ENCODE data around the gene SFXN5. TPM values are rescaled to one million over a fixed set of nuclear protein-coding genes. Genes with fewer than 3 reads are reported as not detected.

SFXN5 gene
- polyA plus RNA-seq, 2 of the 4 experiments (the other 2 are of a cell fraction) = 16.7 to 19.6 TPM

DNA sequence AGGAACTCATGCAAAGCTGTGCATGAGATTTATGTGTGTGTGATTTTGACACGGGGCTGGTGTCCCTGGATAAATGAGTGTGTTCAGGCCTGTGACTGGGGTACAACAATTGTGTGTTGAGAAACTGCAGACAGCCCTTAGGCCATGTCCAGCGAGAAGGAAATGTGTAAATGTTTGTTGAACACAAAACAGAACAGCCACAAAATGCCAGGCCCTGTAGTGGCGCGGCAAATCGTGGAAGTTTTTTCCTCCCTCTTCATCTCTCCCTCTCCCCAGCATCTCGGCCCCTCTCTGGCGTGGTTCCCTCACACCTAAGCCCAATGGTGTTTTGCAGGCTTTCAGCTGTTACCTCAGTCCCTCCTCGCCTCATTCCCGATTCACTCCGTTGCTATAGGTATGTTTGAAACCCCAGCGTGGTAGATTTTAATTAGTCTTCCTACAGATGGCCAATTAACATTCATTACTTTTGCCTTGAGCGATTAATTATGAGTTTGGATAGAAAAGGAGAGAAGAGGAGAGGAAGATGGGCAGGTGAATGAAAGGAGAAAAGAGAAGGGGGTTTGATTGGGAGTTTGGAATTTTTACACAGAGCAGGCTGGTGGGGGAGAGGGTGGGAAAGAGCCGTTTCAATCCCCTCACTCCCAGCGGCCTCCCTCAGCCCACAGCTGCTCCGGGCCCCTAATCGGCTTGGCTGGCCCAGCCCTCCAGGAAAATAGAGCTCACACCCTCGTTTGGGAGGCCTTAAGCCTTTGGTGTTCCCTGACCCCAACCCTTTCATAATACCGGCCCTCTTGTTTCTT, 173.5 kb downstream of the SFXN5 start:
- no peak for DNase-seq (ENCODE audit: low read depth in 1 of 2, low spot score in 1 of 2)
- Histone ChIP-seq H3K27ac (no peak overlapping the region), H3K4me1 (peaks cover 8% of the 10 kb centered on the region; the same call in 1 of the 3 replicates), H3K4me2 (no peak overlapping the region), H3K9me3 (peaks cover 2% of the 10 kb centered on the region; the same call in 1 of the 3 replicates), H3K4me3 (no peak overlapping the region)
- ChIA-PET CTCF (interaction anchor here (0.7 to 13.9 kb wide), 10 partner anchors 10 to 313 kb away, joined by 3 to 260 read pairs (median 12); partner anchors contain the start of gene SPR), POLR2A (no interaction called here)
- no peak for ATAC-seq
- 61% methylated on average over 18 of the region's 18 CpGs for WGBS (ENCODE audit: missing lambda C conversion rate)
- TF ChIP-seq NPAS2 (CRISPR knock-in tag; IDR thresholded peaks at IDR 0.05; ENCODE audit: borderline replicate concordance) (no peak), FOXS1 (CRISPR knock-in tag; IDR thresholded peaks at IDR 0.05) (no peak), CEBPB (IDR thresholded peaks at IDR 0.05) (no peak), EHMT2 (IDR thresholded peaks at IDR 0.05; ENCODE audit: low read depth) (no peak), JUNB (IDR thresholded peaks at IDR 0.05) (no peak), CHD2 (IDR thresholded peaks at IDR 0.05; ENCODE audit: low read length, partially characterized antibody) (no peak), GATA3 (IDR thresholded peaks at IDR 0.05; ENCODE audit: borderline replicate concordance) (no peak), NFE2L2 (conservative IDR thresholded peaks at IDR 0.05; ENCODE audit: low read length) (no peak), HEYL (CRISPR knock-in tag; IDR thresholded peaks at IDR 0.05) (no peak), SREBF2 (IDR thresholded peaks at IDR 0.05) (no peak), KDM5A (IDR thresholded peaks at IDR 0.05) (no peak), CBX8 (IDR thresholded peaks at IDR 0.05) (no peak), POLR2A (IDR thresholded peaks at IDR 0.05; ENCODE audit: low read length) (no peak), MAFK (IDR thresholded peaks at IDR 0.05; ENCODE audit: partially characterized antibody) (no peak), TFCP2L1 (CRISPR knock-in tag; IDR thresholded peaks at IDR 0.05) (no peak)
- TF ChIP-seq, protein P1, sequence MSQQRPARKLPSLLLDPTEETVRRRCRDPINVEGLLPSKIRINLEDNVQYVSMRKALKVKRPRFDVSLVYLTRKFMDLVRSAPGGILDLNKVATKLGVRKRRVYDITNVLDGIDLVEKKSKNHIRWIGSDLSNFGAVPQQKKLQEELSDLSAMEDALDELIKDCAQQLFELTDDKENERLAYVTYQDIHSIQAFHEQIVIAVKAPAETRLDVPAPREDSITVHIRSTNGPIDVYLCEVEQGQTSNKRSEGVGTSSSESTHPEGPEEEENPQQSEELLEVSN (IDR thresholded peaks at IDR 0.05; ENCODE audit: borderline replicate concordance, low read depth) = no peak
- TF ChIP-seq, protein P2, sequence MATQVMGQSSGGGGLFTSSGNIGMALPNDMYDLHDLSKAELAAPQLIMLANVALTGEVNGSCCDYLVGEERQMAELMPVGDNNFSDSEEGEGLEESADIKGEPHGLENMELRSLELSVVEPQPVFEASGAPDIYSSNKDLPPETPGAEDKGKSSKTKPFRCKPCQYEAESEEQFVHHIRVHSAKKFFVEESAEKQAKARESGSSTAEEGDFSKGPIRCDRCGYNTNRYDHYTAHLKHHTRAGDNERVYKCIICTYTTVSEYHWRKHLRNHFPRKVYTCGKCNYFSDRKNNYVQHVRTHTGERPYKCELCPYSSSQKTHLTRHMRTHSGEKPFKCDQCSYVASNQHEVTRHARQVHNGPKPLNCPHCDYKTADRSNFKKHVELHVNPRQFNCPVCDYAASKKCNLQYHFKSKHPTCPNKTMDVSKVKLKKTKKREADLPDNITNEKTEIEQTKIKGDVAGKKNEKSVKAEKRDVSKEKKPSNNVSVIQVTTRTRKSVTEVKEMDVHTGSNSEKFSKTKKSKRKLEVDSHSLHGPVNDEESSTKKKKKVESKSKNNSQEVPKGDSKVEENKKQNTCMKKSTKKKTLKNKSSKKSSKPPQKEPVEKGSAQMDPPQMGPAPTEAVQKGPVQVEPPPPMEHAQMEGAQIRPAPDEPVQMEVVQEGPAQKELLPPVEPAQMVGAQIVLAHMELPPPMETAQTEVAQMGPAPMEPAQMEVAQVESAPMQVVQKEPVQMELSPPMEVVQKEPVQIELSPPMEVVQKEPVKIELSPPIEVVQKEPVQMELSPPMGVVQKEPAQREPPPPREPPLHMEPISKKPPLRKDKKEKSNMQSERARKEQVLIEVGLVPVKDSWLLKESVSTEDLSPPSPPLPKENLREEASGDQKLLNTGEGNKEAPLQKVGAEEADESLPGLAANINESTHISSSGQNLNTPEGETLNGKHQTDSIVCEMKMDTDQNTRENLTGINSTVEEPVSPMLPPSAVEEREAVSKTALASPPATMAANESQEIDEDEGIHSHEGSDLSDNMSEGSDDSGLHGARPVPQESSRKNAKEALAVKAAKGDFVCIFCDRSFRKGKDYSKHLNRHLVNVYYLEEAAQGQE (IDR thresholded peaks at IDR 0.05) = no peak
- TF ChIP-seq, protein P3, sequence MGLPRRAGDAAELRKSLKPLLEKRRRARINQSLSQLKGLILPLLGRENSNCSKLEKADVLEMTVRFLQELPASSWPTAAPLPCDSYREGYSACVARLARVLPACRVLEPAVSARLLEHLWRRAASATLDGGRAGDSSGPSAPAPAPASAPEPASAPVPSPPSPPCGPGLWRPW (IDR thresholded peaks at IDR 0.05) = no peak
- no peak for FAIRE-seq

DNA sequence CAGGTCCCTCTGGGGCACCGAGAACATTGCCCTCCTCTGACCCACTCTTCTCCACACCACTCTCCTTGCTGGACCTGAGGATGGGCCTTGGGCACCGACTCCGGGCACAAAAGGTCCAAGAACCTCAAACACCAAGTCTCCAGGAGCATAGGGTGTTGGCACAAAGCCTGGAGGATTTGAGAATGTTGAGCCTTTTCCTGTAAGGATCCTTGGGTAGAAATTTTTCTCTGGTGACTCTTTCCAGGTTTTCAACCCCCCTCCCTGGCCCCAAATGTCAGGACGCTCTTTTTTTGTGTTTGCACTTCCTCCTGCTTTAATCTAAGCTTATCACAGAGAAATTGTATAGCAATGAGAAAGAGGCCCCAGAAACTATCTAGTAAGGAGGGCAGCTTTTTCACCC, 175.1 kb downstream of the SFXN5 start:
- ATAC-seq (no peak), FAIRE-seq (no peak), DNase-seq (ENCODE audit: low read depth in 1 of 2, low spot score in 1 of 2) (no peak)
- Histone ChIP-seq H3K4me3 (no peak overlapping the region), H3K4me2 (no peak overlapping the region), H3K4me1 (peaks cover 8% of the 10 kb centered on the region; the same call in 1 of the 3 replicates), H3K27ac (no peak overlapping the region), H3K9me3 (no peaks in the 10 kb centered on the region)
- ChIA-PET CTCF (interaction anchor here (0.7 to 13.9 kb wide), 11 partner anchors 10 to 316 kb away, joined by 3 to 260 read pairs (median 58); partner anchors contain the start of genes EMX1 and SPR), POLR2A (no interaction called here)
- 63% methylated on average over 4 of the region's 4 CpGs for WGBS (ENCODE audit: missing lambda C conversion rate)
- no peak for TF ChIP-seq MYC (IDR thresholded peaks at IDR 0.05; ENCODE audit: borderline replicate concordance, low read length)
- TF ChIP-seq JUN (IDR thresholded peaks at IDR 0.05) = no peak
- TF ChIP-seq RFX5 (IDR thresholded peaks at IDR 0.05) = no peak
- TF ChIP-seq ZFP36 (IDR thresholded peaks at IDR 0.05; ENCODE audit: borderline replicate concordance, partially characterized antibody) = no peak
- TF ChIP-seq, protein P4, sequence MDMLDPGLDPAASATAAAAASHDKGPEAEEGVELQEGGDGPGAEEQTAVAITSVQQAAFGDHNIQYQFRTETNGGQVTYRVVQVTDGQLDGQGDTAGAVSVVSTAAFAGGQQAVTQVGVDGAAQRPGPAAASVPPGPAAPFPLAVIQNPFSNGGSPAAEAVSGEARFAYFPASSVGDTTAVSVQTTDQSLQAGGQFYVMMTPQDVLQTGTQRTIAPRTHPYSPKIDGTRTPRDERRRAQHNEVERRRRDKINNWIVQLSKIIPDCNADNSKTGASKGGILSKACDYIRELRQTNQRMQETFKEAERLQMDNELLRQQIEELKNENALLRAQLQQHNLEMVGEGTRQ (IDR thresholded peaks at IDR 0.05) = no peak
- TF ChIP-seq BHLHE40 (IDR thresholded peaks at IDR 0.05; ENCODE audit: low read depth, low read length) = no peak
- TF ChIP-seq HDAC2 (IDR thresholded peaks at IDR 0.05) = no peak
- TF ChIP-seq, protein P1 (IDR thresholded peaks at IDR 0.05; ENCODE audit: borderline replicate concordance, low read depth) = no peak
- no peak for TF ChIP-seq SREBF2 (IDR thresholded peaks at IDR 0.05)
- no peak for TF ChIP-seq KDM5A (IDR thresholded peaks at IDR 0.05)
- TF ChIP-seq GATA3 (IDR thresholded peaks at IDR 0.05; ENCODE audit: borderline replicate concordance) = no peak
- TF ChIP-seq RNF2 (IDR thresholded peaks at IDR 0.05; ENCODE audit: borderline replicate concordance, low read depth) = no peak
- TF ChIP-seq, protein P5, sequence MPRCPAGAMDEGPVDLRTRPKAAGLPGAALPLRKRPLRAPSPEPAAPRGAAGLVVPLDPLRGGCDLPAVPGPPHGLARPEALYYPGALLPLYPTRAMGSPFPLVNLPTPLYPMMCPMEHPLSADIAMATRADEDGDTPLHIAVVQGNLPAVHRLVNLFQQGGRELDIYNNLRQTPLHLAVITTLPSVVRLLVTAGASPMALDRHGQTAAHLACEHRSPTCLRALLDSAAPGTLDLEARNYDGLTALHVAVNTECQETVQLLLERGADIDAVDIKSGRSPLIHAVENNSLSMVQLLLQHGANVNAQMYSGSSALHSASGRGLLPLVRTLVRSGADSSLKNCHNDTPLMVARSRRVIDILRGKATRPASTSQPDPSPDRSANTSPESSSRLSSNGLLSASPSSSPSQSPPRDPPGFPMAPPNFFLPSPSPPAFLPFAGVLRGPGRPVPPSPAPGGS (IDR thresholded peaks at IDR 0.05) = no peak
- no peak for TF ChIP-seq RARB (CRISPR knock-in tag; IDR thresholded peaks at IDR 0.05)
- no peak for TF ChIP-seq NFE2L2 (conservative IDR thresholded peaks at IDR 0.05; ENCODE audit: low read length)
- no peak for TF ChIP-seq MAFK (IDR thresholded peaks at IDR 0.05; ENCODE audit: partially characterized antibody)
- no peak for TF ChIP-seq POLR2A (IDR thresholded peaks at IDR 0.05; ENCODE audit: low read length)
- no peak for TF ChIP-seq CBX2 (IDR thresholded peaks at IDR 0.05; ENCODE audit: borderline replicate concordance, low read depth)
